Globus pallidus (tissue), 1 donor: ENCODE measurements around the gene DLEU7.

Experiments
- DNase-seq: peaks from one replicate; pipeline ENCODE4 v3.0.0-alpha.2; 2015; ENCODE audit warnings: low spot score

DLEU7 gene

GRCh38 chr13:50843257-50844083 is at the start of gene DLEU7:
DLEU7 (minus strand) TSS chr13:50843692; CDS start chr13:50843646, 46 bp downstream.
- DNase-seq = no peak

GRCh38 chr13:50892210-50892944 is 48.9 kb upstream of the DLEU7 start:
- DNase-seq = no peak

GRCh38 chr13:50891206-50891605 is 47.7 kb upstream of the DLEU7 start:
- DNase-seq = no peak

- no peak for DNase-seq
These were observed 45.8 kb upstream of the DLEU7 start for GRCh38 chr13:50889317-50889716.

- no peak for DNase-seq
These were observed 44.9 kb upstream of the DLEU7 start for GRCh38 chr13:50888362-50888761.

- no peak for DNase-seq
These were observed 43.7 kb upstream of the DLEU7 start for GRCh38 chr13:50887151-50887550.

- no peak for DNase-seq
These were observed 40.8 kb upstream of the DLEU7 start for GRCh38 chr13:50884265-50884664.

- DNase-seq = no peak
These were observed 40.2 kb upstream of the DLEU7 start for GRCh38 chr13:50883728-50884127.

- no peak for DNase-seq
These were observed 39.4 kb upstream of the DLEU7 start for GRCh38 chr13:50882816-50883435.

GRCh38 chr13:50873991-50874390 is 30.5 kb upstream of the DLEU7 start:
- DNase-seq = no peak

GRCh38 chr13:50873467-50873866 is 30.0 kb upstream of the DLEU7 start:
- no peak for DNase-seq

- DNase-seq = no peak
These were observed 27.9 kb upstream of the DLEU7 start for GRCh38 chr13:50871405-50871804.

GRCh38 chr13:50867637-50867945 is 24.1 kb upstream of the DLEU7 start:
- no peak for DNase-seq

- DNase-seq = no peak
These were observed 23.5 kb upstream of the DLEU7 start for GRCh38 chr13:50866817-50867636.

- no peak for DNase-seq
These were observed 21.0 kb upstream of the DLEU7 start for GRCh38 chr13:50864492-50864891.

GRCh38 chr13:50855681-50856080 is 12.2 kb upstream of the DLEU7 start:
- DNase-seq = no peak

- DNase-seq = no peak
These were observed 7.0 kb upstream of the DLEU7 start for GRCh38 chr13:50850445-50850844.

GRCh38 chr13:50847501-50847900 is 4.0 kb upstream of the DLEU7 start:
- DNase-seq = no peak

GRCh38 chr13:50846861-50847475 is 3.5 kb upstream of the DLEU7 start:
- no peak for DNase-seq

GRCh38 chr13:50845211-50845610 is 1.7 kb upstream of the DLEU7 start:
- no peak for DNase-seq

- DNase-seq = no peak
These were observed 788 bp upstream of the DLEU7 start for GRCh38 chr13:50844084-50844875.
